ENCODE results near the gene HOXA13. TPM values are rescaled to one million over a fixed set of nuclear protein-coding genes. Genes with fewer than 3 reads are reported as not detected.
A peak's percentile ranks its signal among the peaks of the same experiment; 100 is the strongest.

Gene HOXA13
- total and polyA plus RNA-seq, 4 donors: 0.10 TPM; not detected in 3

- DNase-seq (ENCODE audit: low read depth in 4 of 6, low spot score in 6 of 6): peak in 1 of 6 donors; percentile 36
- Histone ChIP-seq H3K4me1 (ENCODE audit: control insufficient read depth, insufficient read depth, low read length) (peaks cover 33% of the 10 kb centered on the region), H3K27me3 (ENCODE audit: control insufficient read depth, insufficient read depth, low read length) (peaks cover 95% of the 10 kb centered on the region), H3K4me3 (ENCODE audit: low read depth, low read length) (no peak overlapping the region), H3K9me3 (ENCODE audit: control insufficient read depth, insufficient read depth, low read length) (no peaks in the 10 kb centered on the region), H3K27ac (ENCODE audit: low read depth, low read length) (no peak overlapping the region), H3K36me3 (ENCODE audit: control insufficient read depth, insufficient read depth, low read length) (no peaks in the 10 kb centered on the region)
- WGBS (ENCODE audit: insufficient coverage): 6% methylated on average over 8 of the region's 14 CpGs
Observed at GRCh38 chr7:27200761-27201579, 1.1 kb upstream of the HOXA13 start.

- peaks cover 23% of the 10 kb centered on the region for H3K4me1 ChIP-seq (ENCODE audit: control insufficient read depth, insufficient read depth, low read length)
- WGBS (ENCODE audit: insufficient coverage): under 1% methylated on average over 93 of the region's 93 CpGs
- no peaks in the 10 kb centered on the region for H3K36me3 ChIP-seq (ENCODE audit: control insufficient read depth, insufficient read depth, low read length)
- no peak overlapping the region for H3K4me3 ChIP-seq (ENCODE audit: low read depth, low read length)
- peaks cover 95% of the 10 kb centered on the region for H3K27me3 ChIP-seq (ENCODE audit: control insufficient read depth, insufficient read depth, low read length)
- H3K27ac ChIP-seq (ENCODE audit: low read depth, low read length): no peak overlapping the region
- peak in 1 of 6 donors; percentile 38 for DNase-seq (ENCODE audit: low read depth in 4 of 6, low spot score in 6 of 6)
- H3K9me3 ChIP-seq (ENCODE audit: control insufficient read depth, insufficient read depth, low read length): no peaks in the 10 kb centered on the region
Observed at GRCh38 chr7:27198871-27199801, 755 bp downstream of the HOXA13 start.

GRCh38 chr7:27198138-27198841, 1.6 kb downstream of the HOXA13 start:
- Histone ChIP-seq H3K36me3 (ENCODE audit: control insufficient read depth, insufficient read depth, low read length) (no peaks in the 10 kb centered on the region), H3K4me3 (ENCODE audit: low read depth, low read length) (no peak overlapping the region), H3K9me3 (ENCODE audit: control insufficient read depth, insufficient read depth, low read length) (no peaks in the 10 kb centered on the region), H3K27me3 (ENCODE audit: control insufficient read depth, insufficient read depth, low read length) (peaks cover 95% of the 10 kb centered on the region), H3K4me1 (ENCODE audit: control insufficient read depth, insufficient read depth, low read length) (peaks cover 24% of the 10 kb centered on the region), H3K27ac (ENCODE audit: low read depth, low read length) (no peak overlapping the region)
- peak in 1 of 6 donors; percentile 47 for DNase-seq (ENCODE audit: low read depth in 4 of 6, low spot score in 6 of 6)
- 5% methylated on average over 16 of the region's 29 CpGs for whole genome bisulfite sequencing (ENCODE audit: insufficient coverage)

GRCh38 chr7:27197137-27198042, 2.5 kb downstream of the HOXA13 start:
- DNase-seq (ENCODE audit: low read depth in 4 of 6, low spot score in 6 of 6): peak in 2 of 6 donors; percentile 50 to 66
- 6% methylated on average over 6 of the region's 18 CpGs for WGBS (ENCODE audit: insufficient coverage)
- Histone ChIP-seq H3K4me3 (ENCODE audit: low read depth, low read length) (no peak overlapping the region), H3K36me3 (ENCODE audit: control insufficient read depth, insufficient read depth, low read length) (no peaks in the 10 kb centered on the region), H3K4me1 (ENCODE audit: control insufficient read depth, insufficient read depth, low read length) (peaks cover 33% of the 10 kb centered on the region), H3K27me3 (ENCODE audit: control insufficient read depth, insufficient read depth, low read length) (peaks cover 95% of the 10 kb centered on the region), H3K27ac (ENCODE audit: low read depth, low read length) (no peak overlapping the region), H3K9me3 (ENCODE audit: control insufficient read depth, insufficient read depth, low read length) (no peaks in the 10 kb centered on the region)

GRCh38 chr7:27196287-27196767, 3.6 kb downstream of the HOXA13 start:
- peak in 5 of 6 donors; percentile 70 to 94 (median 79) for DNase-seq (ENCODE audit: low read depth in 4 of 6, low spot score in 6 of 6)
- no peaks in the 10 kb centered on the region for H3K9me3 ChIP-seq (ENCODE audit: control insufficient read depth, insufficient read depth, low read length)
- H3K27me3 ChIP-seq (ENCODE audit: control insufficient read depth, insufficient read depth, low read length): peaks cover 95% of the 10 kb centered on the region
- H3K4me3 ChIP-seq (ENCODE audit: low read depth, low read length): no peak overlapping the region
- H3K27ac ChIP-seq (ENCODE audit: low read depth, low read length): no peak overlapping the region
- 0% methylated on average over 6 of the region's 6 CpGs for WGBS (ENCODE audit: insufficient coverage)
- peaks cover 37% of the 10 kb centered on the region for H3K4me1 ChIP-seq (ENCODE audit: control insufficient read depth, insufficient read depth, low read length)
- H3K36me3 ChIP-seq (ENCODE audit: control insufficient read depth, insufficient read depth, low read length): no peaks in the 10 kb centered on the region

- WGBS (ENCODE audit: insufficient coverage): no CpG with 5 or more reads among the region's 9 CpGs
- no peaks in the 10 kb centered on the region for H3K9me3 ChIP-seq (ENCODE audit: control insufficient read depth, insufficient read depth, low read length)
- DNase-seq (ENCODE audit: low read depth in 4 of 6, low spot score in 6 of 6): peak in 1 of 6 donors; percentile 12
- no peak overlapping the region for H3K4me3 ChIP-seq (ENCODE audit: low read depth, low read length)
- no peaks in the 10 kb centered on the region for H3K36me3 ChIP-seq (ENCODE audit: control insufficient read depth, insufficient read depth, low read length)
- peaks cover 96% of the 10 kb centered on the region for H3K27me3 ChIP-seq (ENCODE audit: control insufficient read depth, insufficient read depth, low read length)
- H3K4me1 ChIP-seq (ENCODE audit: control insufficient read depth, insufficient read depth, low read length): peaks cover 32% of the 10 kb centered on the region
- H3K27ac ChIP-seq (ENCODE audit: low read depth, low read length): no peak overlapping the region
Observed at GRCh38 chr7:27194686-27195379, 5.1 kb downstream of the HOXA13 start.

GRCh38 chr7:27194002-27194352, 5.9 kb downstream of the HOXA13 start:
- Histone ChIP-seq H3K9me3 (ENCODE audit: control insufficient read depth, insufficient read depth, low read length) (no peaks in the 10 kb centered on the region), H3K4me1 (ENCODE audit: control insufficient read depth, insufficient read depth, low read length) (peaks cover 36% of the 10 kb centered on the region), H3K36me3 (ENCODE audit: control insufficient read depth, insufficient read depth, low read length) (no peaks in the 10 kb centered on the region), H3K4me3 (ENCODE audit: low read depth, low read length) (no peak overlapping the region), H3K27ac (ENCODE audit: low read depth, low read length) (no peak overlapping the region), H3K27me3 (ENCODE audit: control insufficient read depth, insufficient read depth, low read length) (peaks cover 99% of the 10 kb centered on the region)
- no CpG with 5 or more reads among the region's 2 CpGs for WGBS (ENCODE audit: insufficient coverage)
- DNase-seq (ENCODE audit: low read depth in 4 of 6, low spot score in 6 of 6): peak in 1 of 6 donors; percentile 44

GRCh38 chr7:27193335-27194001, 6.4 kb downstream of the HOXA13 start:
- 9% methylated on average over 18 of the region's 29 CpGs for WGBS (ENCODE audit: insufficient coverage)
- Histone ChIP-seq H3K9me3 (ENCODE audit: control insufficient read depth, insufficient read depth, low read length) (no peaks in the 10 kb centered on the region), H3K4me1 (ENCODE audit: control insufficient read depth, insufficient read depth, low read length) (peaks cover 36% of the 10 kb centered on the region), H3K27ac (ENCODE audit: low read depth, low read length) (no peak overlapping the region), H3K36me3 (ENCODE audit: control insufficient read depth, insufficient read depth, low read length) (no peaks in the 10 kb centered on the region), H3K4me3 (ENCODE audit: low read depth, low read length) (no peak overlapping the region), H3K27me3 (ENCODE audit: control insufficient read depth, insufficient read depth, low read length) (peaks cover 99% of the 10 kb centered on the region)
- DNase-seq (ENCODE audit: low read depth in 4 of 6, low spot score in 6 of 6): no peak

All from spinal cord (tissue), 10 donors.